Right renal cortex interstitium (tissue), 3 donors: ENCODE measurements around the gene PALS2. TPM values are rescaled to one million over a fixed set of nuclear protein-coding genes. Genes with fewer than 3 reads are reported as not detected.

Experiments
- DNase-seq, 3 donors: peaks; one replicate each; pipeline ENCODE4 v3.0.0-alpha.2; 2013; ENCODE audit warnings: low read depth in 3 of 3, low spot score in 2 of 3
- polyA plus RNA-seq, 3 donors: library from polyadenylated mRNA; unstranded; fragments of 120-200 nt; gene quantifications; one replicate each; pipeline ENCODE4 v1.2.1, GENCODE V29; 2013; ENCODE audit not compliant: insufficient read length in 3 of 3

PALS2 gene, protein sequence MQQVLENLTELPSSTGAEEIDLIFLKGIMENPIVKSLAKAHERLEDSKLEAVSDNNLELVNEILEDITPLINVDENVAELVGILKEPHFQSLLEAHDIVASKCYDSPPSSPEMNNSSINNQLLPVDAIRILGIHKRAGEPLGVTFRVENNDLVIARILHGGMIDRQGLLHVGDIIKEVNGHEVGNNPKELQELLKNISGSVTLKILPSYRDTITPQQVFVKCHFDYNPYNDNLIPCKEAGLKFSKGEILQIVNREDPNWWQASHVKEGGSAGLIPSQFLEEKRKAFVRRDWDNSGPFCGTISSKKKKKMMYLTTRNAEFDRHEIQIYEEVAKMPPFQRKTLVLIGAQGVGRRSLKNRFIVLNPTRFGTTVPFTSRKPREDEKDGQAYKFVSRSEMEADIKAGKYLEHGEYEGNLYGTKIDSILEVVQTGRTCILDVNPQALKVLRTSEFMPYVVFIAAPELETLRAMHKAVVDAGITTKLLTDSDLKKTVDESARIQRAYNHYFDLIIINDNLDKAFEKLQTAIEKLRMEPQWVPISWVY
- polyA plus RNA-seq = 10 to 100 TPM; 10.3 to 12.0 (median 10.9) TPM

DNA sequence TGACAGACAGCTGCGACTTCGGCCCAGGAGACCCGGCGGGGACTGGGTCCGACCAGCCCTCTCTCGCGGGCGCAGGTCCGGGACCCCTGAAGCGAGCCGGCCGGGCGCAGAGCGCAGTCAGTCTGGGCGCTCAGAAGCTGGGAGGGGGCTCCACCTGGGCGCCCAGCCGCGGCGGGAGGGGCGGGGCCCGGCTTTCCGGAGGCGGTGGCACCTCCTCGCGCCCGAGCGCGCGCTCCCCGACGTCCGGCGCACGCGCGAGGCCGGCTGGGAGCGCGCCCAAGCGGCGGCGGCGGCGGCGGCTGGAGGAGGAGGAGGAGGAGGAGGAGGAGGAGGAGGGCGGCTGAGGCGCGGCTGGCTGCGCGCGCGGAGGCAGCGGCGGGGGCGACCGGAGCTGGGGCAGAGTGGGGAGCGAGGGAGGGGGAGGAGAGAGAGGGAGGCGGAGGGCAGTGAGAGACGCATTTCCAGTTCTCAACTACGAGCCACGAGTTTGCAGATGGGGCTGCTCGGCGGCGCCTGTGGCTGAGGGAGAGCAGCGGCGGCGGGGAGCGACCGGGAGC is at the start of gene PALS2:
Gene PALS2 (plus strand): TSS at position 456 of the 557 bp plus-strand sequence. CDS start 50,216 bp downstream, outside the sequence.
- DNase-seq = peak; percentile 41 to 58 (median 57)

DNA sequence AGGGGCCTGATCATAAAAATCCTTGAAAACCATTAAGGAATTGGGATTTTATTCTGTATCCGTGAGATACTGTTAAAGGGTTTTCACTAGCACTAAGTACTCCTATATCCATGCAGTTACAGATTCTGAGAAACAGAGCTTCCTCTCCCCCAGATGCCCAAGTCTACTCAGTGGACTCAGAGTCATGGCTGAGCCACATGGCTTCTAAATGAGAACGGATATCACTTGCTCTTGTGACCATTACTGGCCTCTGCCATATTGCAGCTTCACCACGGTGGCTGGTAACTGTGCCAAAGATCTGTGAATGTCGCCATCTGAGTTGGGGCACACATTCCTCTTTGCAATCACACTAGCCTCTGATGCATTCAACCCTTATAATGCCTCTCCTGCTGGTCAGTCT is 42.0 kb upstream of the PALS2 start:
- DNase-seq = no peak

DNA sequence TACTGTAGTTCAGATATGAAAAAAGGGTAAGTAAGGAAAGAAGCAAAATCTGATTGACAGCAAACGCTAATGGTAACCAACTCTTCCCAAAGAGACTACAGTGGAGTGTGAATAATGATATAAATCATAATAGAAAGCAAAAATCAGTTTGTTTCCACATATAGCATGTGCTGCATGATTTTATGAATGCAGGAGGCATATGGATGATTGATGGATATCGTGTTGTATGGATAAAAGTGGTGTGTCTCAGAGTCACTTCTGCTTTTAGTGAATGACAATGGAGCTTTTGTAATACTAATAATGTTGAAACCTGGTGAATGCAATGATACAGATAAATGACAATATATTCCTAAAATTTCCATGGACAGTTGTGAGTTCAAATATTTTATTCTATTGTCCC is 36.6 kb upstream of the PALS2 start:
- DNase-seq = no peak

DNA sequence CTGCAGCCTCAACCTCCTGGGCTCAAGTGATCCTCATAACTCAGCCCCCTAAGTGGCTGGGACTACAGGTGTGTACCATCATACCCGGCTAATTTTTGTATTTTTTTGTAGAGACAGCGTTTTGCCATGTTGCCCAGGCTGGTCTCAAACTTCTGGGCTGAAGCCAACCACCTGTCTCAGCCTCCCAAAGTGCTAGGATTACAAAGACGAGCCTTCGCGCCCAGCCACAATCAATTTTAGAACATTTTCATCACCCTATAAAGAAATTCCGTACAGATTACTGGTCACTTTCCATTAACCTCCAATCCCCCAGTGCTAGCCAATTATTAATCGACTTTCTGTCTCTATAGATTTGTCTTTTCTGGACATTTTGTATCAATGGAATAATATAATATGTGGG is 32.3 kb upstream of the PALS2 start:
- no peak for DNase-seq

DNA sequence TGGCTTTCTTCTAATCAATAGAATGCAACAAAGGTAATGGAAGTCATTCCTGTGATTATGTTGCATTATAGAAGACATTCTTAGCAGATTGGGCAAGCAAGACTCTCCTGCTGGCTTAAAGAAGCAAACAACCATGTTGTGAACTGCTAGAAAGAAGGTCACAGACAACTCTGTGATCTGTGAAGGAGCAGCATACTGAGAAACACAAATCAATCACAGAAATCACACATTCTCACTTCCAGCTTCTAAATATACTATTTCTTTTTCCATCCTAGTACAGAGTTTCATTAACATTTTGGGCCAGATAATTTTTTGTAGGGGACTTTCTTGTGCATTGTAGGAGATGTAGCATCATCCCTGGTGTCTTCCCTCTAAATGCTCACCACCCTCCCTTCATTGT is 28.0 kb upstream of the PALS2 start:
- no peak for DNase-seq

DNA sequence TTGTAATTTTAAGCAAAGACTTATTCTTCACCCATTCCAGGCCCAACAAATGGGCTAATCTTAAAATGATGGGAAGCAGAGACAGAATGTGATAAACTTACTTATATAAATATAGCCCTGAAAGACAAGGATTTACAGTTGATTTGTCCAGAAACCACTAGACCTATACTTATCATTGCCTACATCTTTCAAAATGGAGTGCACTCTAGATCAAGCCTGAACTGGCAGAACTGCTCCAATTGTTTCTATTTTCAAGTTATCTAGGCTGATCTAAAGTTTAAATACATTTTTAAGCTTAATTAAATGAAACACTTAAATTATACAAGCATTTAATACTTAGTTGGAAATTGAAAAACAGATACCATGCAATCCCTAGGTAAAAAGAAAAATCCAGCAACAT is 24.9 kb upstream of the PALS2 start:
- DNase-seq = no peak

DNA sequence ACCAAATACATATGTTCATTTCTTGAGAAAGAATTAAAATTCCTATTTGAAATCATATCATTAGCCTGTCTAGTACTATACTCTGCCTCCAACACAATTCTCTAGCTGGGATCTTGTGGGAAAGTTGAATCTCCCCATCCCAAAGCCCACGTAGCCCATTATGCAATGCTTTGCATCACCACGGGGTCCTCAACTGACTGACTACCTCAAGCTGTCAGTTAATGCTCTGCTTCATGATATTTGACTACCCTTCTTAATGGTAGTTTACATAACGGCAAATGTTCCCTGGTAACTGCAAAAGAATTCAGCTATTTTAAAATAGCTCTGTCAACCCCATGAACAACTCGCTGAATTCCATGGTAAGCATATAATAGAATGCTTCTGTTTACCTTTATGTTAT is 23.3 kb upstream of the PALS2 start:
- DNase-seq = no peak

DNA sequence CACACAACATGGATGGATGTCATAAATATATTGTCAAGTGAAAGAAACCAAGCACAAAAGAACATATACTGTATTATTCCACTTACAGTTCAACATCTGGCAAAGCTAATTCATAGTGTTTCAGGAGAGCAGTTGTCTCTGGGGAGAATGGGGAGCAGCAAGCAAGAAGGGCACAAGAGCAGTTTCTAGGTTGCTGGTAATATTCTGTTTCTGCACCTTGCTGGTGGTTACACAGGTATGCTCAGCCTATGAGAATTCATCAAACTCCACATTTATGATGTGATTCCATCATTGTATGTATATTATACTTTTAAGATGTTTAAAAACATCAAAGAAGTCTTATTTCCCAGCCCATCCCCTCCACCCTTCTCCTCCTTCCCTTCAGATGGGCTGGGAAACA is 18.1 kb upstream of the PALS2 start:
- no peak for DNase-seq

DNA sequence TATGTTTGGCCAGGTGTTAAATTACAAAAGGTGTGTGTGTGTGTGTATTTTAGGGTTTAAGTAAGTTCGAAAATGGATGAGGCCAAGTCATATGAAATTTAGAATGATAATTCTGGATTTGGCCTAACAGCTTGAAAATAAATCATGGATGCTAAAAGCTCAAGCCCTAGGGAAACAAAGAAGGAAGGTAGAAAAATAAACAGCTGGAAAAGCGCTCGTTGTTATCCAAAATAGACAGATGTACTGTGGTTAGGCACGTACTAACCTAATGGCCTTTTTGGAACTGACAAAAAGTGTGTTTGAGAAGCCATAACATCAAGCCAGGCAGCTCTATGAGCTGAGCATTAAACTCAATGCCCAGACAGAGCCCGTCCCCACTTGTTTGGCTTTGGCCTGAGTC is 17.5 kb upstream of the PALS2 start:
- no peak for DNase-seq

DNA sequence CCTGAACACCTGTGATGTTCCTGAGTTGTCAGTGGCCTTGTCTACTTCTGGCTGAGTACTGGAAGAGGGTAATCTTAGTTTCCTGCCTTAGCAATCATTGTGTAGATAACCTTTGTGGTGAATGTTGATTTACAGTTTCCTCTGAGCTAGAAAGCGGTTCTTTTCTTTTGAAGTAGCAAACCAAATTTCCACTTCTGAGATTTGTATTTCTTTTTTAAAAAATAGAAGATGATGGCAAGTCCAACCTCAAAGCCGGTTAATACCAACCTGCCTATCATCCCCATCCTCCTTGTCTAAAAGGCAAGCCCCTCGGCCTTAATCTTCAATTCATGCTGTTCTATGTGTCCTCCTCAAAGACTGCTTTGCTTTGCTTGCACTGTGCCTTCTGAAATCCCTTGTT is 12.5 kb upstream of the PALS2 start:
- no peak for DNase-seq

DNA sequence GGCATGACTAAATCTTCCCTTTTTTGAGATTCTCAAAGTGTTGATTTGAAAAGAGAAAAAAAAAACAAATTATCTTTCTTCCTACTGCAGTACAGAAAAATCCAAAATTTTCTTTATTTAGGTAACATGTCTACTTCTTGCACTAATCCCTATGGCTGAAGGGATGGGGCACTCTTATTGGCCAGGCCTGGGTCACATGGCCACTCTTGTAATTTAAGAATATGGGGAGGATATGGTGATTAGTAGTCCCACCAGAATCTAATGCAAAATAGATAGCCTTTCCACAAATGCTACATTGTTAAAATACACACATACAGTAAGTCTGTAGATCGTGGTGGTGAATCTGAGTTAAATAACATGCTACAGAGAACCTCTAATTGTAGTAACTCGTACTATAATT is 7.0 kb upstream of the PALS2 start:
- no peak for DNase-seq

DNA sequence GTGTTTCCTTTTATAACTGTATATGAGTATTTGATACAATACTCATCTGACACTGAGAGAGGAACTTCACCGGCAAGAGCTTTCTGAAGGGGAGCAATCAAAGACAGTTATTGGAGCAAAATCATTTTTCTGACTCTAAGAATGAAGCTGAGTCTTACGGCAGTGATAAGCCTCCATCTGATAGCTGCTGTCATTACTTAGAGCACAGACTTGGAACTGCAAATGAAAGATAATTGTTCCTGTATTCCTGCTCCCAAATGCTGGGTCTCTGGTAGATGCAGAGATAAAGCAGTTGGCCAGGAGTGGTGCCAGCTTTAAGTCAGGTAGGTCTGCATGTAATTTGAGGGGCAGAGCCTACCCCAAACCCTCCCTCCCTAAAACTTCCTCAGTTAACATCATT is 2.3 kb upstream of the PALS2 start:
- DNase-seq = no peak

DNA sequence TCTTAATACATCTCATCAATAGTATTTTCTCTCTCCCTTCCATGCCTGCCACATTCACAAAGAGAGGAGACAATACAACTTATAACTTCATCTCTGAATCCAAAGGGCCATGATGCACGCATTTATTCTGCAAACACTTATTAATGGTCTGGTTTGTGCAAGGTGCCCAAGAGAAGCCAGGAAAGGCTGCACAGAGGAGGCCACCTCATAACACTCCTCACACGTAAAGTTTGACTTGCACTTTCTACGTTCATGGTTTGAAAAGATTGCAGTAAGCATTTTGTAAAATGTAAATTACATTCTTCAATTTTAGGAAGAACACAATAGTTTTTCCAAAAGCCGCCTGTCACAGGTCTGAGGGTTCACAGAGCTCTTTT is 1.2 kb upstream of the PALS2 start:
- no peak for DNase-seq

DNA sequence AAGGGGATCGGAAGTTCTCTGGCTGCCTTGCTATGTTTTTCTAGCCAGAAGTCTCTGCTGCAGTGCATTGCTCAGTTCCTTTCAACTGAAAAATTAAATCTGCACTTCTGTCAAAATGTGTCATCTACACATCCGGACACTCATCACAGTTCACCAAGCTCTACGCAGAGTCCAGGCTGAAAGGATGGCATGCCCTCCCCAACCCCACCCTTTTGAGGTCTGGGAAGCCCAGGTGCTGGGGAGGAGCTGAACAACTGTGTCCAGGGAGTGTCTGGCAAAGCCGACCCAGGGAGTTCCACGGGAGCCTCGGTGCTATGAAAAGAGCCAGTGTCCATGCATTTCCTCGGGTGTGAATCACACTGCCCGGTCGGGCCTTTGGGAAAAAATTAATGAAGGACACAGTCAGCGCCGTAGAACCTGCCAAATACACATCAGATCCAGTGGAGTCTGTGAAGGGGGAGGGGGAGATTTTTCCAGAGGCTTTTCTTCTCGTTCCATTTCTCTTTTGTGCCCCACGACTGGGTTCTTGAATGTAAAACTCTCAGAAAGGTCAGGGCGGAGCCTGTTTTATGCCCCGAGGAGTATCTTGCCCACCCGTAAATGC is 757 bp upstream of the PALS2 start:
- no peak for DNase-seq

DNA sequence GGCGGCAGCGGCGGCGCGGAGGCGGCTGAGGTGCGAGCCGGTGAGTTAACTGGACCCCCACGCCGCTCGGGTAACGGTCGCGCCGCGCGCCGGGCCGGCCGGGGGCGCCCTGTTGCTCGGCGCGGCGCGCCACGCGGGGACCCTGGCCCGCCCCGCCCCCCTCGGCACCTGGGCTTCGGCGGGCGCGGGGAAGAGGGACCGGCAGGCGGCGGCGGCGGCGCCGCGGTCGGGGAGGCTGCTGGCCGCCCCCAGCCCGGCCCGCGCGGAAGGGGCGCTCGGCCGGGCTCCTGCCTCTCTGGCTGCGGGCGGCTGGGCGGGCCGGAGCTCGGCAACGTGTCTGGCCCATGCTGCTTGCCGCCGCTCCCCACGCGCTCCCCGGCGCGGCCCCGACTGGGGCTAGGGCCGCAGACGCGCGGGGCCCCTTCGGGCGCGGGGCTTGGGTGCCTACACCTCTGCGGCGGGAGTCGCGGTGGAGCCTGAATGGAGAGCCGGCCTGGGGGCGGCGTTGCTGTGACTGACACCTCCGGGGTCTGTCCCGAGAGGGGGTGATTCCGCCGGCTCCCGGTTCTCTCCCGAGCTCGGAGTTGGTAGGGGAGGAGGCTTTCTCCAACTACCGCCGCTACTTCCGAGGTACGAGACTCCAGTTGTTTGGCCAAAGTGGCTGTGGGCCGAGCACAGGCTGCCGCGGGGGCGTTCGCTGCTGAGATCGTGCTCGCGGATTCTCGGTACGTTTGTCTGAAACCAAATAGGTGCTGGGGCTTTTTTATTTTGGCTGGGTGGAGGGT is 494 bp downstream of the PALS2 start:
- peak in 1 of 3 donors; percentile 19 for DNase-seq

DNA sequence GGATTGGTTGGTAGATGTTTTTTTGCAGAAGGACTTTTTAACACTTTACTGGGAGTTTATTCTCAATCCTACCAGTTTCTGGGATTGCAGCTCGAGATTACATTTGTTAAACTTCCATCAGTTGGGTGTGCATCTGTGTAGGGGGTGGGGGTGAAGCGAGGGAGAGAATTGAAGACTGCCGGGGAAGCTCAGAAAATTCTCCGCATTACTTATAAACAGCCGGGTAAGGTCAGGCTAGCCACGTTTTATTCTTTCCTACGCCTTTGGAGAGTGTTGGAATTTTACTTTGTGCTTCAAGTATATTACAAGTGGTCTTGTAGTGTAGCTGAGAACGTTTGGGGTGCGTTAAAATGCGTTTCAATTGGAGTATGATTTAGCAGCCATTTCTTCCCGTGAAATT is 1.1 kb downstream of the PALS2 start:
- DNase-seq = no peak

DNA sequence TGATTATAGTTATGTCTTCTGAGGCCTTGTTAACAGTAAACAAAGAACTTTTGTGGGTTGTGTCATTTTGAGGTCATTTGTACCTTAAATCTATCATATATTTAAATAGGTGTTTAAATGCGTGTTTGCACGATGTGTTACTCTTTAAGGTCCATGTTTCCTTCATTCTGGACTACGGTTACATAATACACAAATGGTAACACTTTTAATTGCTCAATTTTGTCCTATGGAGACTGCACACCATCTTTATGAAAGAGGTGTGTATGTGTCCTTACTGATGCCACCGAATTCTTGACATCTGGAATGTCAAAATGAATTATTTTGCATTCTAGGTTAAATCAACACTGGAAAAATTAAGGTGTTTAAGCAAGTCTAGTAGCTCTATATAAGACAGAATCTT is 1.7 kb downstream of the PALS2 start:
- no peak for DNase-seq

DNA sequence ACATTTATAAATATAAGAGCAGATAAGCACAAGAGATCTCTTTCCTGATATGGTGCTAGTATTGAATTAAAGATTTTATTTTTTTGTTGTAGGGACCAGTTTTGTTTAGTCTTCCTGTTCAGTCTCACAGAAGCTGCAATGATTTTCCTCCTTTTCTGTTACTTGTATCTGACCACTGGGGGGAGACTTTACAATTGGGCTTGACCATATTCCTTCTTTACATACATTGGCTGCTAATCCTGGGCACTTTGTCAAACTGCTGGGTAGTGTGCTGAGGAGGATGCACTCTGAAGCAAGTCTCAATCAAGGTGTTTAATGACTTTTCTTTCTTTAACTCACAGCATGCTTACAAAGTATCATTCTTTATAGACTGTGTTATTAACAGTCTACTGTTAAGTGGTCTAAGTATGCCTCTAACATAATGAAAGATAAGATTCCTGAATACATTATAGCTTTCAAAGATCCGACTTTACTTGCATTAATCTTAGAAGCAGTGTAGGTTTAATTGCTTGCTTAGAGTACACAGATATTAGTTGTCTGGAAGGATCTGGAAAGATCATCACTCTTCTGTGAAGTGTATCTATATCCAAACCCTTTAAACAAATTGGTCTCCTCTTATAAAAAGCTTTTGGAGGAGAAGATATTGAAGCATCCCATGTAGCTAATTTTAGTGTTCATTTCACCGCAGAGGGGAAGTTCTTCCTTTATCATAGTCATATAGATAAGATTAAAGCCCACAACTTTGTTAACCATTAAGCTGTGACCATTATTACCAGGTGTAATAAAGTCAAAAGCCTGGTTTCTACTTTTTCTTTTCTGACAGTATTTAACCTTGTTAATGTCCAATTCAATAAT is 3.1 kb downstream of the PALS2 start:
- peak in 1 of 3 donors; percentile 34 for DNase-seq

DNA sequence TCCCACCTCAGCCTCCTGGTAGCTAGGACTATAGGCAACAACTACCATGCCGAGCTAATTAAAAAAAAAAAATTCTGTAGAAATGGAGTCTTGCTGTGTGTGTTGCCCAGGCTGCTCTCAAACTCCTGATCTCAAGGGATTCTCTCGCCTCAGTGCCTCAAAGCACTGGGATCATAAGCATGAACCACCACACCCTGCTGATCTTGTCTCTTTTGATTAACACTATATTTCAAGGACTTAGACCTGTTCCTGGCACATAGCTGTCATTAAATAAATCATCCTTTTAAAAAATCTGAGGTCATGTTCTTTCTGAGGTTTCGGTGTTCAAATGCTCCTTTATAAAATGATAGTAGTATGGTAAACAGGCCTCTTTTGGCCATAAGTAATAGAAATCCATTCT is 4.8 kb downstream of the PALS2 start:
- DNase-seq = no peak

DNA sequence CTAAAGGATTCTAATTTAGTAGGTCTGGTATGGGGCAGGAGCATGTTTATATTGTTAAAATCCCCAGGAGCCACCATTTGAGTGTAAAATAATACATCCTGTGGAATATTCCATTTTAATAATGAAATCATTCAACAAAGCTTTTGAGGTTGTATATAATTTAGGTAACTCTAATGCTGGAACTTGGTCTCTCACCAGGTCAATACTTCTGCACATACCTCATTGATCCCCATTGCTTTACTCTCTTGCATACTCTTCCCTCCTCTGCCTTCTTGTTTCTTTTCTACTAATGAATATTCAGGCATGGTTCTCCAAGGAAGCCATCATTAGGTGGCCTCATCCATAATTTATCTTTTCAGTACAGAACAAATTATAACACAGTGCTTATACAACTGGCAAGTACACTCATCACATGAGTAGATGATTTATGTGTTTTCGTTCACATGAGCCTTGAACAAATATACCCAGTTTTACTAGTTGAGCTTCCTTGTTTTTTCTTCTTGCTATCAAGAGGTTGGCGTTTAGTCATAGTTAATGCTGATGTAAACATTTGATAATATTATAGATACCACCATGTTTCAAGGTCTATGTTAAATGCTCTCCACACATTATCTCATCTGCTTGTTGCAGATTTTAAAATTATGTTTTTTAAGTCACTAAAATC is 7.2 kb downstream of the PALS2 start:
- DNase-seq = no peak
